NB4 (cell line): ENCODE results near the gene ODAD3.

Experiments
- DNase-seq: peaks from one replicate; pipeline ENCODE4 v3.0.0; 2010; ENCODE audit warnings: low read depth
- H3K4me3 ChIP-seq: one replicate; pipeline ENCODE4 v1.5.1; 2011; ENCODE audit warnings: mild to moderate bottlenecking, low read depth, low read length, moderate library complexity
- CTCF ChIP-seq: IDR thresholded peaks from one replicate; pipeline ENCODE4 v1.5.1; 2012; ENCODE audit warnings: low read depth, low read length
- MAX ChIP-seq: IDR thresholded peaks from 2 replicates; pipeline ENCODE4 v1.6.1; 2011; ENCODE audit warnings: low read depth, low read length
- MYC ChIP-seq: IDR thresholded peaks from 2 replicates; pipeline ENCODE4 v1.6.1; 2011; ENCODE audit warnings: low read depth, low read length
- POLR2A ChIP-seq: IDR thresholded peaks from 2 replicates; pipeline ENCODE4 v1.6.1; 2011; ENCODE audit warnings: mild to moderate bottlenecking; ENCODE audit not compliant: insufficient read length; ENCODE audit errors: extremely low read depth

Gene ODAD3

GRCh38 chr19:11448923-11449554 is 14.1 kb upstream of the ODAD3 start:
- no peak overlapping the region for H3K4me3 ChIP-seq
- no peak for TF ChIP-seq POLR2A
- TF ChIP-seq MAX = no peak
- no peak for TF ChIP-seq CTCF
- TF ChIP-seq MYC = no peak
- DNase-seq = no peak

DNA sequence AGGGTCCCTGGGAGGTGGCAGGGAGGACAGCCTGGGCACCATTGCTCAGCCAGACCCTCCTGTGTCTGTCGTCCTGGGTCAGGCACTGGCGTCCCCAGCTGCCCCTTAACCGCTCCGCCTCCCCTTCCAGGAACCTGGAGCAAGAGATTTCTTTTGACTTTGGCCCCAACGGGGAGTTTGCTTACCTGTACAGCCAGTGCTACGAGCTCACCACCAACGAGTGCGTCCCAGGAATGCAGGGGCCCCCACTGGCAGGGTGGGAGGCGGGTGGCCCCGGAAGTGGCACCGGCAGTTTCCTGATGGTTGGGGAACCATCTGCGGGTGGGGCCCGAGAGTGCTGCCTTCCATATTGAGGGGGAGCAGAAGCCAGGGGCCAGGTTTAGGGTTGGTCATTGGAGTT is 13.5 kb upstream of the ODAD3 start:
- no peak overlapping the region for H3K4me3 ChIP-seq
- no peak for TF ChIP-seq CTCF
- TF ChIP-seq MYC = no peak
- TF ChIP-seq POLR2A = no peak
- no peak for TF ChIP-seq MAX
- no peak for DNase-seq

- no peak for TF ChIP-seq MAX
- TF ChIP-seq MYC = no peak
- TF ChIP-seq POLR2A = no peak
- no peak for TF ChIP-seq CTCF
- no peak for DNase-seq
- H3K4me3 ChIP-seq = no peak overlapping the region
Measured at GRCh38 chr19:11447347-11448262, 12.7 kb upstream of the ODAD3 start.

GRCh38 chr19:11446652-11447301 is 11.9 kb upstream of the ODAD3 start:
- peak; percentile 56 for TF ChIP-seq CTCF
- TF ChIP-seq MYC = no peak
- H3K4me3 ChIP-seq = no peak overlapping the region
- DNase-seq = peak; percentile 58

DNA sequence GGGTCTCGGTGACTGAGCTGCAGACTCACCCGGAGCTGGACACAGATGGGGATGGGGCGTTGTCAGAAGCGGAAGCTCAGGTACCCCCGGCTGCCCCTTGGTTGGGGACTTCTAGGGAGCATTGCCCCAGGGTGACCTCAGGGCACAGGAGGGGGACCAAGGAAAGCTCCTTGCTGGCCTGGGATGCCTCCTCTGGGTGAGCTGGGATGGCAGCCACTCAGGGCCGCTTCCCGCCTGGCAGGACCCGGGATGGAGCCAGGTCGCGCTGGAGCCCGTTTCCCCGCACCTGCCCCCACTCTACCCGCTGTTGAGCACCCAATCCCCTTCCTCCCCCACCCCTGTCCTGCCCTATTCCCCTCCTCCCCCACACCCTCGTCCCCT is 11.3 kb upstream of the ODAD3 start:
- TF ChIP-seq POLR2A = no peak
- TF ChIP-seq CTCF = no peak
- TF ChIP-seq MYC = no peak
- no peak for TF ChIP-seq MAX
- no peak for DNase-seq

More for the DNA sequence above, 11.3 kb upstream of the ODAD3 start:
- H3K4me3 ChIP-seq = no peak overlapping the region
